Central memory CD4-positive, alpha-beta T cell (primary cell): ENCODE measurements around the gene PALM2AKAP2.
"Not testable (repeated sequence)": the region's sequence is repeated elsewhere in the genome, so short reads cannot be mapped to it uniquely, and the experiment has no call there.

Experiments used
- DNase-seq: peaks from one replicate; pipeline ENCODE4 v3.0.0; 2022

PALM2AKAP2 gene

DNA sequence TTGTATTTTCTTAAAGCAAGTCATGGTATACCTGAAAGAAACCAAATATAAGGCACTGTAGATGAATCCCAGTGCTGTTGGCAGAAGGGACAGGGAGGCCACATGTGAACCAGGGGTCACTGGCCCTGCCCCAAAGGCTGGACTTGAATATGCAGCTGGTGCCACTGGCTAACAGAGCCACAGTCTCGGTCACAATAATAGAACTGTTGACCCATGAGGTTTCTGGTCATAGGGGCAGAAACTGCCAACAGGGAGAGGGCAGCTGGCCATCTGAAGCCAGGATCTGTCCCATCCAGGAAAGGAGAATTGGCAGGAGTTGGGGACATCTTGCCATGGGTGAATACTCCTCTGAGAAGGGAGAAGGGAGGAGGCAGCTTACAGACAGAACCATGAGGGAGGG is 31.9 kb downstream of the PALM2AKAP2 start:
- DNase-seq: no peak

GRCh38 chr9:109812331-109812730 is 32.3 kb downstream of the PALM2AKAP2 start:
- DNase-seq: no peak

GRCh38 chr9:109812818-109813281 is 32.9 kb downstream of the PALM2AKAP2 start:
- DNase-seq: no peak

- DNase-seq: no peak
Observed at GRCh38 chr9:109813303-109813702, 33.3 kb downstream of the PALM2AKAP2 start.

- no peak for DNase-seq
Observed at GRCh38 chr9:109813829-109814228, 33.8 kb downstream of the PALM2AKAP2 start.

- DNase-seq: no peak
Observed at GRCh38 chr9:109815366-109815947, 35.5 kb downstream of the PALM2AKAP2 start.

GRCh38 chr9:109816490-109816889 is 36.5 kb downstream of the PALM2AKAP2 start:
- DNase-seq: no peak

DNA sequence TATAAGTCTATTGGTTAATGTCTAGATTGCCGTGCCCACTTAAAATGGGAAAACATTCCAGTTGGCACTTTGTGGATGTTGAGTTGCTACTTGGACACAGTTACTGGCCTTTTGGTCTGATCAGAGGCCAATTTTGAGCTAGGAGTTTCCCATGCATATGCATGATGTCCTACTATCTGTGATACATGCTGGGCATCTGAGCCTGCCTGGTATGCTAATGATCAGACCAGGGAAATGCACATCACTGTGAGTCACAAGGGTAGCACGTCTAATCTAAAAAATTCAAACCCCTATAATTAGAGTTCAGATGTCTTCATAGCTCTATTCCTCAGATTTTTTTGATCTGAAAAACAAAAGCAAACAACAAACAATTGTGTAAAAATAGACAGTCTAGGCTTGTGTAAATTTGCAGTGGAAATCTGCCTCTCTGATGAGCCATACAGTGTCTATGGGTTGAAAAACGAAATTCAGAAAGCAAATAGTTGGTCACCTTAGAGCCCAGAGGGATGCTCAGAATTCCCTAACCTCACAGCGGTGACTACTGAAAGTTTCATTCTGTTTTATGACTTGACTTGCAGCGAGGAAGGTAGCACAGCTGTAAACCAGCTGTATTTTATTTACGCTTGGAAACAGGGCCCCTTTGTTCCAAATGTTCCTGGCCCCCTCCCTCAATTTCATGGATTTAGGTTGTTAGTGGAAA is 37.3 kb downstream of the PALM2AKAP2 start:
- no peak for DNase-seq

DNA sequence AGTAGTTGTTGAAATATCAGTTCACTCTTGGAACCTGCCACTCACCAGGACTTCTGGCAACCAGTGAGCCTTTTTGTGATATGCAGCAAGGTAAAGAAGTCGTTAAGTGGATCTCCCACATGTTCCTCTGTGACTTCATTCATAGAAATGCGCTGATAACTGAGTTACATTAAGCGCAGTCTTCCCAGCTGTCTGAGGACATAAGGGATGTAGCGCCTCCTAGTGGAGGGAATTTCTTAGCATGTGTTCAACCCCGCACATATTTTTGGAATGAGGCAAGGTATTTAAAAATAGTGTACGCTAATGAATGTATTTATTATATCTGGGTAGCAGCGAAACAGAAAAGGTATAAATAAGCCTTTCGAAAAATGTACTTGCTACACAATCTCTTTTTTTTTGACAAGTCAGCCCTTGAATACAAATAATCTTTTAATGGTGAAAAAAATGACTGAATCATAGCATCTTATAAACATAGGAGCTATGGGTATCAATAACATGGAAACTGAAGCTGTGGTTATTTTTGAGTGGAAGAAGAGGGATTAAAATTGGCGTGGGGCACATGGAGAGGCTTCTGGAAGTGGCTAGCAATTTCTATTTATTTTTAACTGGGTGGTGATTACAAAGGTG is 38.0 kb downstream of the PALM2AKAP2 start:
- no peak for DNase-seq

DNA sequence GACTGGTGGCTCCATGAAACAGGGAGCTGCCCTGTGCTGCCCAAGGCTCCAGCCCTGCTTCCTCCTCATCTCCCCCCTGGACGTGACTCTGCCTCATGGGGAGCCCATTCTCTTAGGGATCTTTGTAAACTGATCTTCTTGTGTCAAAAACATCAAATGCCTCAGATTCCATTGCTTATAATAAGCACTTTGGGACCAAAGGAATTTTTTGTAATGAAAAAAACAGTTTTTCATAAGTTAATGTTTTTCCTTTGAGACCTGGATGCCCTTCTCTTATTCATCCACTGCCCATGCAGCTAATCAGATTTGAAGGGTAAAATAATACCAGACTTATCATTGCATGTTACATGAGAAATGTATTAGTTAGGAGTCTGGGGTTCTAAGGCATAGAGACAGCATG is 41.7 kb downstream of the PALM2AKAP2 start:
- no peak for DNase-seq

DNA sequence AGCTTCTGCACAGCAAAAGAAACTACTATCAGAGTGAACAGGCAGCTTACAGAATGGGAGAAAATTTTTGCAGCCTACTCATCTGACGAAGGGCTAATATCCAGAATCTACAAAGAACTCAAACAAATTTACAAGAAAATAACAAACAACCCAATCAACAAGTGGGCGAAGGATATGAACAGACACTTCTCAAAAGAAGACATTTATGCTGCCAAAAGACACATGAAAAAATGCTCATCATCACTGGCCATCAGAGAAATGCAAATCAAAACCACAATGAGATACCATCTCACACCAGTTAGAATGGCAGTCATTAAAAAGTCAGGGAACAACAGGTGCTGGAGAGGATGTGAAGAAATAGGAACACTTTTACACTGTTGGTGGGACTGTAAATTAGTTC is 45.4 kb downstream of the PALM2AKAP2 start:
- DNase-seq: not testable (repeated sequence)

- no peak for DNase-seq
Observed at GRCh38 chr9:109826559-109826958, 46.6 kb downstream of the PALM2AKAP2 start.

DNA sequence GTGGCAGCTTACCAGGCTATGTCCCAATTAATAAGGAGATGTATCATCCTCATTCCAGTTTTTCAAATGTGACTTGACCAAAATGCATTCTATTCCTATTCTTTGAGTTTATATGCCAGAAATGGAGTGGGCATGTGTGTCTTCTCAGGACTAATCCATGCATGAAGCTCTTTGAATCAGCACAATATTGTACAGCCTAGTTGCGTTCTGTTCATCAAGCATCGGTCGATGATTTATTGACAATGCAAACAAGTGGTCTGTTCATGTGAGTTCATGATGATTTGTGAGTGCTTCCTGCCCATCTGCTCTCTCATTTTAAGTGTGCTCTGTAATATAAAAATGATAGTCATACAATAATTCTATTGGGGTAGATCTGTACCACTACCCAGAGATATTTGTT is 48.3 kb downstream of the PALM2AKAP2 start:
- no peak for DNase-seq
